GM23338 (cell line): ENCODE results near the gene MYOT. TPM values are rescaled to one million over a fixed set of nuclear protein-coding genes. Genes with fewer than 3 reads are reported as not detected.
"Not testable (repeated sequence)": the region's sequence is repeated elsewhere in the genome, so short reads cannot be mapped to it uniquely, and the experiment has no call there.

Source experiments
- ATAC-seq: fragments of 200-7000 bp; cut with Tn5 transposase; 3 replicates; pipeline ENCODE4 v1.9.1; 2020
- DNase-seq: peaks from one replicate; pipeline ENCODE4 v3.0.0-alpha.2; 2015; ENCODE audit warnings: low spot score
- H2AFZ ChIP-seq: fragments of 200-600 bp; sonication (generic); 2 replicates; pipeline ENCODE4 v1.8.0; 2016; ENCODE audit warnings: antibody characterized with exemption, mild to moderate bottlenecking, moderate library complexity
- H3F3A ChIP-seq: fragments of 200-600 bp; sonication (generic); replicated peaks from 2 replicates; pipeline ENCODE4 v1.8.0; 2017; ENCODE audit warnings: antibody characterized with exemption, mixed run types, low read depth
- H3K27ac ChIP-seq: fragments of 200-600 bp; sonication (generic); 2 replicates; pipeline ENCODE4 v1.6.1; 2016; ENCODE audit warnings: low read depth
- H3K27me3 ChIP-seq: fragments of 200-600 bp; sonication (generic); 2 replicates; pipeline ENCODE4 v1.8.0; 2016; ENCODE audit warnings: mild to moderate bottlenecking, mixed run types, moderate library complexity; ENCODE audit not compliant: insufficient read depth
- H3K36me3 ChIP-seq: fragments of 200-600 bp; sonication (generic); 2 replicates; pipeline ENCODE4 v1.8.0; 2016; ENCODE audit warnings: mild to moderate bottlenecking; ENCODE audit not compliant: insufficient read depth
- H3K4me1 ChIP-seq: fragments of 200-600 bp; sonication (generic); 2 replicates; pipeline ENCODE4 v1.8.0; 2016; ENCODE audit warnings: mild to moderate bottlenecking, moderate library complexity; ENCODE audit not compliant: insufficient read depth
- H3K4me2 ChIP-seq: fragments of 200-600 bp; sonication (generic); 2 replicates; pipeline ENCODE4 v1.7.1; 2017; ENCODE audit warnings: mixed run types
- H3K4me3 ChIP-seq: fragments of 200-600 bp; sonication (generic); 2 replicates; pipeline ENCODE4 v1.6.1; 2016; ENCODE audit warnings: mixed run types
- H3K79me2 ChIP-seq: fragments of 200-600 bp; sonication (generic); replicated peaks from 2 replicates; pipeline ENCODE4 v1.8.0; 2017; ENCODE audit warnings: mild to moderate bottlenecking; ENCODE audit not compliant: insufficient read depth
- H3K9me2 ChIP-seq: fragments of 200-600 bp; sonication (generic); 2 replicates; pipeline ENCODE4 v1.8.0; 2017; ENCODE audit not compliant: insufficient read depth
- H4K20me1 ChIP-seq: fragments of 200-600 bp; sonication (generic); replicated peaks from 2 replicates; pipeline ENCODE4 v1.8.0; 2017; ENCODE audit warnings: mild to moderate bottlenecking; ENCODE audit not compliant: insufficient read depth
- H3K27ac Mint-ChIP-seq: 2 replicates; pipeline ENCODE4 v1.8.0; 2020; ENCODE audit warnings: inconsistent platforms, mild to moderate bottlenecking, moderate library complexity, mixed read lengths
- H3K27me3 Mint-ChIP-seq: 3 replicates; pipeline ENCODE4 v1.8.0; 2022; ENCODE audit warnings: low read depth, mild to moderate bottlenecking, moderate library complexity, mixed read lengths, inconsistent platforms; ENCODE audit not compliant: insufficient read depth, poor library complexity
- H3K36me3 Mint-ChIP-seq: 3 replicates; pipeline ENCODE4 v1.8.0; 2021; ENCODE audit warnings: low read depth, mild to moderate bottlenecking, inconsistent platforms, moderate library complexity, mixed read lengths
- H3K4me1 Mint-ChIP-seq: 3 replicates; pipeline ENCODE4 v1.8.0; 2020; ENCODE audit warnings: mild to moderate bottlenecking, inconsistent platforms, mixed read lengths
- H3K4me3 Mint-ChIP-seq: 3 replicates; pipeline ENCODE4 v1.8.0; 2021; ENCODE audit warnings: moderate library complexity, mild to moderate bottlenecking, inconsistent platforms, mixed read lengths
- H3K9me3 Mint-ChIP-seq: 3 replicates; pipeline ENCODE4 v1.8.0; 2020; ENCODE audit warnings: moderate library complexity, mild to moderate bottlenecking, inconsistent platforms, mixed read lengths
- CREB1 ChIP-seq: fragments of 250-450 bp; sonication (Bioruptor Pico); IDR thresholded peaks from 2 replicates; pipeline ENCODE4 v1.5.0; 2020; ENCODE audit warnings: low read depth, mild to moderate bottlenecking, moderate library complexity
- NANOG ChIP-seq: IDR thresholded peaks from 2 replicates; pipeline ENCODE4 v1.6.1; 2016; ENCODE audit warnings: antibody characterized with exemption, borderline replicate concordance
- POLR2AphosphoS5 ChIP-seq: IDR thresholded peaks from 2 replicates; pipeline ENCODE4 v1.6.1; 2016; ENCODE audit warnings: antibody characterized with exemption, low read depth
- STAT1 ChIP-seq: IDR thresholded peaks from one replicate; pipeline ENCODE4 v1.6.1; 2016; ENCODE audit warnings: antibody characterized with exemption; ENCODE audit not compliant: unreplicated experiment
- ZNF331 ChIP-seq: fragments of 250-450 bp; sonication (Bioruptor Pico); IDR thresholded peaks from 2 replicates; pipeline ENCODE4 v1.5.0; 2020; ENCODE audit warnings: low read depth, mild to moderate bottlenecking, moderate library complexity
- polyA plus RNA-seq: library from polyadenylated mRNA; unstranded; fragments of >200 nt; fragmentation: Nextera tagmentation; extraction: Ambion mirVana; gene quantifications from 2 replicates; pipeline ENCODE4 v1.2.1, GENCODE V29; 2016
- total RNA-seq: library from RNA; depleted of rRNA; stranded (reverse); fragments of >200 nt; shearing (Covaris generic); gene quantifications from 2 replicates; pipeline ENCODE4 v1.2.3, GENCODE V29; 2014

The MYOT gene
- total and polyA plus RNA-seq, 2 experiments from 2014 or later: 0.58 TPM; not detected in 1

DNA sequence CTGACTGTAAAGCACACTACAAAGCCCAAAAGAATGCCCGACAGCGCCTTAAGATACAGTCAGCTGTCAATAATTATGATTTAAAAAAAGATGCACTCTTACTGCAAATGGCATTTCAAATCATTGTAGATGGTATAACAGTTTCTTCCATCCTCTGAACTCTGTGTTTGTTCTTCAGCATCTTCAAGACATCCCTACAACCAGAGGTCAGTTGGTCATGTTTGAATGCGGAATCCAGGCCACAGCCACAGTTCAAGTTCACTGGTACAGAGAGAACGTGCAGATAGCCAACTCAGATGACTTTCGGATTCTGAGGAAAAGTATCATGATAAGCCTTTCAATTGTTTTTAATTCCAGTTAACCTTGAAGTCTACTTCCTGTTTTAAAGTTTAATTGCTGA lies 8.7 kb upstream of the MYOT start:
- no peak overlapping the region for H3K4me3 ChIP-seq
- DNase-seq: no peak

GRCh38 chr5:137862251-137862650 lies 5.4 kb upstream of the MYOT start:
- DNase-seq (no peak), ATAC-seq (no peak)
- Histone ChIP-seq H3K9me2 (no peaks in the 10 kb centered on the region), H4K20me1 (no peaks in the 10 kb centered on the region), H3K27me3 (no peaks in the 10 kb centered on the region), H3K4me3 (no peak overlapping the region), H2AFZ (0 out of 2 replicates have a peak overlapping the region, but pooled peaks have one; percentile 24), H3F3A (no peaks in the 10 kb centered on the region), H3K79me2 (no peaks in the 10 kb centered on the region), H3K4me2 (no peak overlapping the region), H3K36me3 (no peaks in the 10 kb centered on the region), H3K27ac (no peak overlapping the region), H3K4me1 (no peaks in the 10 kb centered on the region; the same call in 1 of the 2 replicates)
- H3K4me1 Mint-ChIP-seq: no peaks in the 10 kb centered on the region
- H3K9me3 Mint-ChIP-seq: no peaks in the 10 kb centered on the region
- H3K27me3 Mint-ChIP-seq: peaks cover 2% of the 10 kb centered on the region
- no peaks in the 10 kb centered on the region for H3K36me3 Mint-ChIP-seq
- TF ChIP-seq STAT1 (no peak), NANOG (no peak), CREB1 (CRISPR knock-in tag) (no peak)
- H3K27ac Mint-ChIP-seq: no peak overlapping the region
- no peak overlapping the region for H3K4me3 Mint-ChIP-seq

More for the DNA sequence above, 8.7 kb upstream of the MYOT start:
- H3K27me3 ChIP-seq: no peaks in the 10 kb centered on the region
- Mint-ChIP-seq H3K27me3 (peaks cover 2% of the 10 kb centered on the region), H3K27ac (no peak overlapping the region), H3K36me3 (no peaks in the 10 kb centered on the region), H3K9me3 (no peaks in the 10 kb centered on the region), H3K4me1 (peaks cover 5% of the 10 kb centered on the region; the same call in 2 of the 3 replicates), H3K4me3 (no peak overlapping the region)
- no peaks in the 10 kb centered on the region for H3K9me2 ChIP-seq
- TF ChIP-seq ZNF331 (CRISPR knock-in tag) (no peak), POLR2AphosphoS5 (no peak), CREB1 (CRISPR knock-in tag) (no peak)
- no peaks in the 10 kb centered on the region for H3F3A ChIP-seq
- H4K20me1 ChIP-seq: no peaks in the 10 kb centered on the region
- no peak overlapping the region for H2AFZ ChIP-seq
- H3K4me1 ChIP-seq: no peaks in the 10 kb centered on the region; the same call in 1 of the 2 replicates
- no peak overlapping the region for H3K4me2 ChIP-seq
- no peak overlapping the region for H3K27ac ChIP-seq
- ATAC-seq: no peak
- H3K36me3 ChIP-seq: no peaks in the 10 kb centered on the region
- H3K79me2 ChIP-seq: no peaks in the 10 kb centered on the region

DNA sequence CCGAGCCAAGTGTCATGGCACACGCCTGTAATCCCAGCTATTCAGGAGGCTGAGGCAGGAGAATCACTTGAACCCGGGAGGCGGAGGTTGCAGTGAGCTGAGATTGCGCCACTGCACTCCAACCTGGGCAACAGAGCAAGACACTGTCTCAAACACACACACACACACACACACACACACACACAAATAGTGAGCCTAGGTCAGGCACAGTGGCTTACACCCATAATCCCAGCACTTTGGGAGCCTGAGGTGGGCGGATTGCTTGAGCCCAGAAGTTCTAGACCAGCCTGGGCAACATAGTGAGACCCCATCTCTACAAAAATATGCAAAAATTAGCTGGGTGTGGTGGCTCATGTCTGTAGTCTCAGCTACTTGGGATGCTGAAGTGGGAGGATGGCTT lies 4.0 kb upstream of the MYOT start:
- not testable (repeated sequence) for H3K27me3 ChIP-seq, DNase-seq, H3K9me3 Mint-ChIP-seq, ATAC-seq, H3K36me3 Mint-ChIP-seq, H3K4me3 ChIP-seq, H3K27ac ChIP-seq, H3K4me3 Mint-ChIP-seq, H3K4me2 ChIP-seq, H3K27ac Mint-ChIP-seq, H3F3A ChIP-seq, H3K9me2 ChIP-seq, H2AFZ ChIP-seq, H4K20me1 ChIP-seq, H3K27me3 Mint-ChIP-seq, H3K4me1 ChIP-seq, H3K79me2 ChIP-seq, H3K36me3 ChIP-seq, H3K4me1 Mint-ChIP-seq
